Measurements from ENCODE around the gene LUZP2.

LUZP2 gene

GRCh38 chr11:24489477-24489876, 7.4 kb upstream of the LUZP2 start:
- no peak overlapping the region for H3K4me3 ChIP-seq (ENCODE audit: low read depth, low read length)
- no peak for TF ChIP-seq CTCF (IDR thresholded peaks at IDR 0.05; ENCODE audit: borderline replicate concordance, insufficient read depth, low read depth, low read length)

DNA sequence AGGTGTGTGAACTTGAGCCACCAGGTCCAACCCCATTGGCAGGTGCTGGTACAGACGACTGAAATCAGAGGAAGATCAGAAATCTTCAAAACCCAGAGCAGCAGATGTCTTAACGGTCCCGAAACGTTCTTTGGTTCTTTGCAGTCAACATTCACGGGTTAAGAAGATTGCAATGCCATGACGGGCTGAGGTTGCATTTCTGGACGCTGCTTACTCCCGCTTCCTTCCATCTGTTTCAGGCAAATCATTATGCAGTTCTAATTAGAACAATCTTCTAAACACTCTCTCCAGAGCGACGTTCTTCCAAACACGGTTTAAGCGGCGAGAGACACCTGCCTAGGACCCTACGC, 492 bp upstream of the LUZP2 start:
- TF ChIP-seq CTCF (IDR thresholded peaks at IDR 0.05; ENCODE audit: borderline replicate concordance, insufficient read depth, low read depth, low read length), result no peak
- no peak overlapping the region for H3K4me3 ChIP-seq (ENCODE audit: low read depth, low read length)

GRCh38 chr11:24497831-24498230, 978 bp downstream of the LUZP2 start:
- no peak for TF ChIP-seq CTCF (IDR thresholded peaks at IDR 0.05; ENCODE audit: borderline replicate concordance, insufficient read depth, low read depth, low read length)
- H3K4me3 ChIP-seq (ENCODE audit: low read depth, low read length), result no peak overlapping the region

- H3K4me3 ChIP-seq (ENCODE audit: low read depth, low read length), result no peak overlapping the region
- no peak for TF ChIP-seq CTCF (IDR thresholded peaks at IDR 0.05; ENCODE audit: borderline replicate concordance, insufficient read depth, low read depth, low read length)
Observed at GRCh38 chr11:24502425-24502824, 5.6 kb downstream of the LUZP2 start.

GRCh38 chr11:24509114-24509513, 12.3 kb downstream of the LUZP2 start:
- no peak for TF ChIP-seq CTCF (IDR thresholded peaks at IDR 0.05; ENCODE audit: borderline replicate concordance, insufficient read depth, low read depth, low read length)
- no peak overlapping the region for H3K4me3 ChIP-seq (ENCODE audit: low read depth, low read length)

- TF ChIP-seq CTCF (IDR thresholded peaks at IDR 0.05; ENCODE audit: borderline replicate concordance, insufficient read depth, low read depth, low read length), result no peak
- H3K4me3 ChIP-seq (ENCODE audit: low read depth, low read length), result no peak overlapping the region
Observed at GRCh38 chr11:24511511-24511910, 14.7 kb downstream of the LUZP2 start.

DNA sequence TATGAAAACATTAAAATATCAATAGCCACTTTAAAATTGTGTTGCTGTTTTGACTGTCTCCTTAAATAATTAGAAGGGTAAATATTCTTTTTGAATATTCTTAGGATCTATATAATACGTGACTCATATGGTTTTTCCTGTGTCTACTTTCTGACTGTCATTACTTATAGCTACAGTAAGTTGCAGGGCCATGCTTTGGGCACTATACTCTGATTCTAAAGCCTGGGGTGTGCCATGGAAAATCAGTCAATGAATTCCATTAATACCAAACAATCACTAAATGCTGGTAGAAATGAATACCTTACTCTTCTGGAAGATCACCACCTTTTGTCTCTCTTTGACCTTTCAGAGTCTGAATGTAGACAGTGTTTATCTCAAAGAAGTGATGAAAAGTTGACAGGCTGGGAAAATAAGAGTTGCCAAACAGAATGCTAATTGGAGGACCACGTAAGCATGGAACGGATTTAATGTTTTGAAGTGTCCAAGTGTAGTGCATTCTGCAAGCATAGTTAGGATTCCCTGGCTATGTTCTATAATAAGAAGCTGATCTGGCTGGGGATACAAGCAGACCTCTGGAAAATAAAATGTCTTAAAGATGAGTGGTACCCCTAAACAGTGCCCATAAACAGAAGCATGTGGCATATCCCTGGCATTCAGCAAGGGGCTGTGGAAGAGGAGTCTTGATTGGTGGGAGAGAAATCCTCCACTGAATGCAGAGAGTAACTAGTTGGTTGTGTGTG, 16.8 kb downstream of the LUZP2 start:
- TF ChIP-seq CTCF (IDR thresholded peaks at IDR 0.05; ENCODE audit: borderline replicate concordance, insufficient read depth, low read depth, low read length), result no peak
- H3K4me3 ChIP-seq (ENCODE audit: low read depth, low read length), result no peak overlapping the region

All from GM12875 (cell line).